Stomach smooth muscle (tissue), 2 donors: ENCODE data around the gene NUMBL.

Experiments used
- H3K27ac ChIP-seq: one replicate; pipeline ENCODE4 v1.7.0; 2013; ENCODE audit warnings: mild to moderate bottlenecking, low read length, inconsistent platforms
- H3K27me3 ChIP-seq, 2 donors: one replicate each; pipeline ENCODE4 v1.7.0; 2013; ENCODE audit warnings: low read length in 2 of 2; ENCODE audit not compliant: insufficient read depth in 2 of 2, control insufficient read depth in 1 of 2
- H3K36me3 ChIP-seq, 2 donors: one replicate each; pipeline ENCODE4 v1.7.0; 2013; ENCODE audit warnings: low read length in 2 of 2; ENCODE audit not compliant: control insufficient read depth in 2 of 2, insufficient read depth in 2 of 2
- H3K4me1 ChIP-seq: one replicate; pipeline ENCODE4 v1.7.0; 2013; ENCODE audit warnings: low read length; ENCODE audit not compliant: control insufficient read depth, insufficient read depth
- H3K4me3 ChIP-seq, 2 donors: one replicate each; pipeline ENCODE4 v1.7.0; 2013; ENCODE audit warnings: low read length in 2 of 2
- H3K9ac ChIP-seq, 2 donors: one replicate each; pipeline ENCODE4 v1.7.0; 2013; ENCODE audit warnings: low read length in 2 of 2, mild to moderate bottlenecking in 1 of 2
- H3K9me3 ChIP-seq, 2 donors: one replicate each; pipeline ENCODE4 v1.7.0; 2013; ENCODE audit warnings: low read length in 2 of 2; ENCODE audit not compliant: control insufficient read depth in 2 of 2
- donor health status: healthy.
- donor health status: Pancreatic carcinoma.

NUMBL gene

DNA sequence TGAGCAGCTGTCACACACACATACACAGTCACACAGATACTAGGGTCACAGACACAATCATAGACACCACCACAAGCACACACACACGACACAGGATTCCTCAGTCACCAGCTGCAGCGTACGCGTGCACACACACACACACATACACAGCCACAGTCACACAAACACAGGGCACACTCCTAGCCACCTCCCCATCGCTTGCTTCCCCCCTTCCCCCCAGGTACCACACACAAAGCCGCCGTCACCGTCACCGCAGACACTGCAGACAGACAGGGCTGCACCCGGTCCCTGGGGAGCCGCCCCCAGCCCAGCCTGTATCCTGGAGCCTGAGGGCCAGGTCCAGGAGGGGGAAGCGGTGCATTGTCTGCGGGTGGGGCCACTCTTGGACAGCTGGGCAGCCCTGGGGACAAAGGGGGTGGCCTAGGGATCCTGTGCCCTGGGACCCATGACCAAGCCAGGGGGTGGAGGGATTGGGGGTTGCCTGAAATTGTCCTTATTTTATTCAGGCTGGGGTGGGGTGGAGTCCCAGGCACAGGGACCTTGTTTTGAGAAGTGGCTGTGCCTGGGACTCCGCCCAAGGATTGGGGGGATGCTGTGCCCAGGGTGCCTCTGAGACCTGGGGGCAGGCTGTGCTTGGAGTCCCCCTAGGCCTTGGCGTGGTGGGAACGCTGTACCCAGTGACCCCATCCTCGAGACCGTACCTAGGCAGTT is 957 bp downstream of the NUMBL start:
- Histone ChIP-seq H3K9me3 (no peaks in the 10 kb centered on the region), H3K27ac (peak overlapping the region; percentile 55), H3K36me3 (peaks cover 20 to 25% of the 10 kb centered on the region in 2 donors), H3K9ac (peak overlapping the region; percentile 82 to 93), H3K27me3 (no peaks in the 10 kb centered on the region), H3K4me1 (peaks cover 47% of the 10 kb centered on the region), H3K4me3 (peak overlapping the region; percentile 91 to 94)

DNA sequence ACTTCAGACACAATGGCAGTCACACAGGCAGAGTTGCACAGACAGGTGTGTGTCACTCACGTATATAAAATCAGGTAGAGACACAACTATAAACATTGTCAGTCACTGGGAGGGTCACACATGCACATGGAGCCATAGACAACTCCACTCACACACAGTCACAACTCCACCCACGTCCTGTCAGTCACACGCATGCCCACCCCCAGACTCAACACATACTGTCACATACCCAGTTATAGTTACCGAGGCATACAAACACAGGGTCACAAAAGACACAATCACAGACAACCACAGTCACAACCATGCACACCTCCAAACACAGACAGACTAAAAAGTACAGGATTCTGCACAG is 1.5 kb downstream of the NUMBL start:
- Histone ChIP-seq H3K4me1 (peaks cover 47% of the 10 kb centered on the region), H3K4me3 (peak overlapping the region; percentile 91 to 94), H3K27ac (no peak overlapping the region), H3K9ac (peak overlapping the region; percentile 82 to 93), H3K9me3 (no peaks in the 10 kb centered on the region), H3K27me3 (no peaks in the 10 kb centered on the region), H3K36me3 (peaks cover 19 to 23% of the 10 kb centered on the region in 2 donors)

DNA sequence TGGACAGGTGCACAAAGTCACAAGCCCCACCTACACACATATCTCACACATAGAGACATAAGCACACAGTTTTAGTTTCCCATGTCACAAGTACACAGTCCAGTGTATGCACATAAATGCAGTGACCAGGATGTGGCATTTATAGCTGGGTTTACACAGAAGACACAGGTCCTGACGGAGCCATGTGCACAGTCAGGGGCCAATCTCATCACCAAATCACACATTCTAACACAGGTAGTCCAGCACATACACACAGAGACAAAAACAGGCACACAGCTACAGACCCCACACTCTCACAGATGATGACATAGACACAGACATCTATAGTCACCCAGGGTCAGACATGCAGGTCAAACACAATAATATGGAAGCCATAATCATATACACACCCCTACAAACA is 2.1 kb downstream of the NUMBL start:
- no peaks in the 10 kb centered on the region for H3K9me3 ChIP-seq
- H3K4me3 ChIP-seq: peak overlapping the region; percentile 91 to 94
- H3K27ac ChIP-seq: peak overlapping the region; percentile 46
- no peaks in the 10 kb centered on the region for H3K27me3 ChIP-seq
- peaks cover 47% of the 10 kb centered on the region for H3K4me1 ChIP-seq
- H3K36me3 ChIP-seq: peaks cover 23 to 26% of the 10 kb centered on the region in 2 donors
- H3K9ac ChIP-seq: peak overlapping the region; percentile 13 to 82

DNA sequence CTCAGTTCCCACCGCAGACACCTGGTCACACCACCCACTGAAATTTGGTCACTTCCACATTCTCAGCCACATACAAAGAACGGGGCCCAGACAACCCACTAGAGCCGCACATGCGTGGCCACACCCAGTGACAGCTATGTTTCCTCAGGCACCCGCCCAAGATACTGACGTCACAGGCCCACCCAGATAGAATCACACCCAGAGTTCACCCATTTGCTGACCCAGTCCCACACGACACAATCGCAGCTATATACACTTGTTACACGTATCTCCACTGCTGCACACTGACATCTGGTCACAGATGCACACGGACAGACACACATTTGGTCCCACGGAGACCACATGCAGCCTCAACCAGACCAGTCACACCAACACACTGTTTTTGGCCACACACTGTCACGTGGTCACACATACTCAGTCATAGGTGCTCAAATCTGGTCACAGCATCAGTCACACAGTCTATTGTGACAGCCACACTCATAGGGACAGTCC is 2.9 kb downstream of the NUMBL start:
- peak overlapping the region; percentile 46 for H3K27ac ChIP-seq
- H3K4me1 ChIP-seq: peaks cover 47% of the 10 kb centered on the region
- no peaks in the 10 kb centered on the region for H3K27me3 ChIP-seq
- peaks cover 30% of the 10 kb centered on the region in 2 donors for H3K36me3 ChIP-seq
- peak overlapping the region in 1 of 2 donors; percentile 13 for H3K9ac ChIP-seq
- H3K9me3 ChIP-seq: no peaks in the 10 kb centered on the region
- H3K4me3 ChIP-seq: peak overlapping the region; percentile 91 to 94

DNA sequence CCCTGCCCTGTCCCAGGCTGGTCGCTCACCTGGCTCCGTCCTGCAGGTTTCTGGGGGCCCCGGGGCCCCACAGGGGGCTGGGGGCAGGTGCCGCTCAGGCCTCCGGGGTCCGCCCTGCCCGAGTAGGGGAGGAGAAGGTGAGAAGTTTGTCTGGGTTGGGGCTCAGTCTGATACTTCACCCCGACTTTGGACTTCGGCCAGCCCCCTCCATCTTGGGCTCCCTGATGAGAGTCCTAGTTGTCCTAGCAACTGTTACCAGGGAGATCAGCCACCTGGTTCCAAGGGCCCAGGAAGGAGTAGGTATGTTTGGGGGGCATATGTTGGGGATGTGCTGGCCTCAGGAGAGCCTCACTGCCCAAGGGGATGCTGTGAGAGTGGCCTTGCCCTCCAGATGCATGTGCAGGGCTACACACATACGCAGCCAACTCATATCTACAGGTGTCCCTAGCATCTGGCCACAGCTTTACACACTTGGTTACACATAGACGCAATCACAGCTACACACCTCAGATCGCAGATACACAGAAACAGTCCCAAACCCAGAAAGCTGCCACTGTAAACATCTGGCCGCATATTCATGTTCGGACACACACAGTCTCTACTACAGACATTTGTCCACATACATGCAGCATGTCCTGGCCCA is 3.4 kb downstream of the NUMBL start:
- H3K4me3 ChIP-seq: peak overlapping the region in 1 of 2 donors; percentile 40
- peaks cover 47% of the 10 kb centered on the region for H3K4me1 ChIP-seq
- H3K27me3 ChIP-seq: no peaks in the 10 kb centered on the region
- H3K9me3 ChIP-seq: no peaks in the 10 kb centered on the region
- H3K9ac ChIP-seq: no peak overlapping the region
- H3K36me3 ChIP-seq: peaks cover 33 to 34% of the 10 kb centered on the region in 2 donors
- peak overlapping the region; percentile 37 for H3K27ac ChIP-seq

DNA sequence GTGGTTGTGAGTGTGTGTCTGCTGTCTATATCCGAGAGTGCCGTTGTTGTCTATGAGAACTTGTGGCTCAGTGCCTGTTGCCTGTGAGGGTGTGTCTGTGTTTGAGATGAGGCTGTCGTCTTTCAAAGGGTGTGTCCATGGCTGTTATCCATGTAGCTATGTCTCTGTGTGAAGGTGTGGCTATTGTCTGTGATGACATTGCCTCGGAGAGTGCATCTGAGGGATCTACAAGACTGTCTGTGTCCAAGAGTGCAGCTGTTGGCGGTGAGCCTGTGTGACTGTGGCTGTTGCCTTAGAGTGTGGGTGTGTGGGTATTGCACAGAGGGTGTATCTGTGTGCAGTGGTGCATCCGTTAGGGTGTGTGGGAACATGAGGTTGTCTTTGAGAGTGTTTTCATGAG is 4.9 kb downstream of the NUMBL start:
- H3K27ac ChIP-seq: no peak overlapping the region
- H3K36me3 ChIP-seq: peaks cover 40 to 42% of the 10 kb centered on the region in 2 donors
- H3K4me1 ChIP-seq: peaks cover 38% of the 10 kb centered on the region
- H3K27me3 ChIP-seq: no peaks in the 10 kb centered on the region
- H3K9me3 ChIP-seq: no peaks in the 10 kb centered on the region
- H3K4me3 ChIP-seq: no peak overlapping the region
- no peak overlapping the region for H3K9ac ChIP-seq

DNA sequence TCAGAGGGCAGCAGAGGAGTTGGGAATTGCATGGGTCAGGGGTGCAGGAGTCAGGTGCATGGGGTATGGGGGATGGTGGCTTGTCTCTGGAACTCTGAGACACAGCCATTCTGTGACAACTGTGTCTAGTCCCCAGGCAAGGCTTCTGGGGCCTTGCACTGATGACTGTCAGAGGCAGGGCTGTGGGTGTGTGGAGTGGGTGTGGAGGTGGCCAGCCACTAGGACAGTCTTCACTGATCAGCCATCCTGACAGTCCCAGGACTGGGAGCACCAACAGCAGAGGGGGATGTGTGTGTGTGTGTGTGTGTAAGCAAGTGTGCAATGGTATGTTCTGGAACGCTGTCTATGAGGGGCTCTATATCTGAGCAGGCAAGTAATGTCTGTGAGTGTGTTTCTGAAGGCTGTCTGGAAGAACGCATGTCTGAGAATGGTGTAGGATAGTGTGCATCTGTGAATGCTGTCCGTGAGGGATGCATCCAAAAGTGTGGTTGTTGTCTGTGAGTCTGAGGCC is 5.4 kb downstream of the NUMBL start:
- H3K27me3 ChIP-seq: no peaks in the 10 kb centered on the region
- H3K4me3 ChIP-seq: no peak overlapping the region
- H3K9ac ChIP-seq: no peak overlapping the region
- H3K27ac ChIP-seq: no peak overlapping the region
- no peaks in the 10 kb centered on the region for H3K9me3 ChIP-seq
- peaks cover 38% of the 10 kb centered on the region for H3K4me1 ChIP-seq
- peaks cover 40 to 42% of the 10 kb centered on the region in 2 donors for H3K36me3 ChIP-seq

DNA sequence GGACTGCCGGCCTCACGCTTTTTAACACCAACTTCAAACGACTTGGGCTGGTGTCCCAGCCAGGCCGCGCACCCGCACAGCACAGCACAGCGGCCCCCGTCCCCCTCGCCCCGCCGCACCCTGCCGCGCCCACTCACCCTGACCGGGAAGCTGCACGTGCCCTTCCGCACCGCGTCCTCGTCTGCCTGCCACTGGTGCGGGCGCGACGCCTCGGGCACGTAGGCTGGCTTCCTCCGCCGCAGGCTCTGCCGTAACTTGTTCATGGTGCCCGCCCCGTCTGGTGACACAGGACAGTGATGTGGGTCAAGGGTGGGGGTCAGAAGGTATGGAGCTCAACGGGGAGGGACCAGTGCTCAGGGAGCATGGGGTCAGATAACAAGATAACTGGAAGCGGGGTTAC is 6.2 kb downstream of the NUMBL start:
- Histone ChIP-seq H3K9ac (no peak overlapping the region), H3K36me3 (peaks cover 42% of the 10 kb centered on the region in 2 donors), H3K27me3 (no peaks in the 10 kb centered on the region), H3K4me3 (no peak overlapping the region), H3K9me3 (no peaks in the 10 kb centered on the region), H3K27ac (no peak overlapping the region), H3K4me1 (peaks cover 30% of the 10 kb centered on the region)

DNA sequence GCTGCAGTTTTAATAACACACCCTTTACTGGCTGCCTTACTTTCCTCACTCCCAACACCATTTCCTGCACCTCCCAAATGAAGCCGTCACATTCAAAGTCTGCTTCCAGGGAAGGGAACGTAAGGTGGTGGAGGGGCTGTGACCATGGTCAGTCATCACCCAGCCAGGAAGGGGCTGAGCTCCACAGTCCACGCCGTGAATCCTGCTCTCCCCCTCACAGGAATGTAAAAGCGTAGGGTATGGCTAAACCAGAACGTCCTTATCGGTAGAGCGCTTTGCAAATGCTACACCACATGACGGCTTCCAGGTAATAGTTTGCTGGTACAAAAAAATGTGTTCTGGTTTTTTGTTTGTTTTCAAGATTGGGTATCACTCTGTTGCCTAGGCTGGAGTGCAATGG is 7.0 kb downstream of the NUMBL start:
- no peak overlapping the region for H3K27ac ChIP-seq
- peaks cover 42 to 46% of the 10 kb centered on the region in 2 donors for H3K36me3 ChIP-seq
- H3K9ac ChIP-seq: no peak overlapping the region

DNA sequence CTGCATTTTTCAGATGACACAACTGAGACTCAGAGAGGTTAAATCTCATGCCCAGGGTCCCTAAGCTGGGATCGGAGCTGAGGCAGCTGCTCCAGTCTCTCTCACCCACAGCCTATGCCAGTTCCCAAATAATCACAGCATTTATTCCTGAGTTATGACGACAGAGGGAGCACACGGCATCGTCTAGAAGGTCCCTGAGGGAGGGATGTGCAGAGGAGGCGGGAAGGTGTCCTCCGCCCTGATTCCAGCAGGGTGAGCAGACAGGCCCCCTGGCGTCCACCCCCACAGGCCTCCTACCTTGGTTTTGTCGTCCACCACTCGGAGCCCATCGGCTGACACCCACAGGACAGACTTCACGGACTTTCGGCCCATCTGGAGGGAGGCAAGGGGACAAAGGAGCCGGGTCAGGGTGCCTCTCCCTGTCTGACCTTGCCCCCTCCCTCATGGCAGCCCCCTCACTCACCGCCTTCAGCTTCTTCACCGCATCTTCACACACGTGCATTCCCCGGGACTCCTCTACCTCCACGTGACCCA is 8.0 kb downstream of the NUMBL start:
- Histone ChIP-seq H3K27ac (no peak overlapping the region), H3K27me3 (no peaks in the 10 kb centered on the region), H3K4me3 (no peak overlapping the region), H3K9ac (no peak overlapping the region), H3K4me1 (peaks cover 13% of the 10 kb centered on the region), H3K9me3 (no peaks in the 10 kb centered on the region), H3K36me3 (peaks cover 52 to 54% of the 10 kb centered on the region in 2 donors)

More for the DNA sequence above, 7.0 kb downstream of the NUMBL start:
- Histone ChIP-seq H3K4me3 (no peak overlapping the region), H3K27me3 (no peaks in the 10 kb centered on the region), H3K9me3 (no peaks in the 10 kb centered on the region), H3K4me1 (peaks cover 21% of the 10 kb centered on the region)
